Measurements from ENCODE around the gene COA8.
A peak's percentile ranks its signal among the peaks of the same experiment; 100 is the strongest.

The COA8 gene

DNA sequence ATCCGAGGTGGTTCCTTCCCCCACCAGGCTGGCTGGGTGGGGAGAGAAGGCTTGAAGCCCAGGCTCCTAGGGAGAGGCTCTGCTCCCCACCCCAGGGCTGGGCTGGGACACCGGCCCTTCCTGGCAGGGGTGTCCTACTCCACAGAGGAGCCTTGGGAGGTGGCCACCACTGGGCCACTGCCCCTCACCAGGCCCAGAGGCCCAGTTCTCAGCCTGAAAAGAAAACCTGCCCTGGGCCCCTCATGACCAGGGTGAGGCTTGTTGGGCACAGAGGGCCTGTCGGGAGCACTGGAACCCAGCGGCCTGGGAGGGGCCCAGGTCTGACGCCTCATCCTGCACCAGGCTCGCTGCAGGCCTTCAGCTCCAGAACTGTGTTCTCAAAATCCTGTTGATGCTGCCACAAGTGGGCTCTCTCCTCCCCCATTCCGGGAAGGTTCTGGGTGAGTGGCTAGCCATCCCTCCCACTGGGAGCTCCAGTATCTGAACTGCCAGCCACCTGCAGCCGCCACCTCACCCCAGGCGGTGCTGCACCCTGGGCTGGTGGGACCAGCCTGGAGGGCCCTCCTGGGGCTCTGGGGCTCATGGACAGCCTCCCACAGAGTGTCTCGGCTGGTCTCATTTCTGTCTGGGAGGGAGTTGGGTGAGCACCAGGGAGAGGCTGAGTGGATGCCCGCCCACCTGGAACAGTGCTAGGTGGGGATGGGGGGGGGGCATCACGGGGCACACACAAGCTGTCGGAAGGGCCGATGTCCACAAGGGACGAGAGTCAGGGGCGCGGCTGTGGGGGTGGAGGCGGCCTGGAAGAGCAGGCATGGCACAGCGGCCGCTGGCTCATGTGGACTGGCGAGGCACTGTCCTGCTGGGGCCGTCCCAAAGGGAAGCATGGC lies 12.1 kb upstream of the COA8 start:
- DNase-seq (ENCODE audit: low read depth in 1 of 2, low spot score in 1 of 2), result no peak
- in situ Hi-C loops (cut with HindIII; ENCODE audit: low pct_unique_long_range_greater_than_20kb, low sequenced_read_pairs), result no loop called here
- no peak for TF ChIP-seq JUND (IDR thresholded peaks at IDR 0.05; ENCODE audit: low read depth)

DNA sequence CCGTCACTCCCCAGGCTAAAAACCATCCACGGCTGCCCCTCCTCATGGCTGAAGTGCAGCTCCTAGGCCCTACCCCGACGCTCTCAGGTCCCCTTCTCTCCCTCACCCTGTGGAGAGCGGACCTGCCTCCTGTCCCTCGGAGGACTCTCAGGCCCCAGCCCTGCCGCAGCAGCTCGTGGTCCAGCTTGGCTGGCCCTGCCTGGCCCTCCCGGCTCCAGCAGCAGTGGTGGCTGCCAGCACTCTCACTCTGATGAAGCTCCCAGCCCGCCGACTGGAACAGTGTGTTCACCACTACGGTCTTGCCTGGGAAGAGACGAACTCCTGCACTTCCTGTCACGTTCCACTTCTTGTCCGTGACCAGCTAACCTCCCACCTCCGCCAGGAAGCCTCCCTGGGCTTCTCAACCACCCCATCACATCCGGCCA lies 11.4 kb upstream of the COA8 start:
- TF ChIP-seq JUND (IDR thresholded peaks at IDR 0.05; ENCODE audit: low read depth), result no peak
- DNase-seq (ENCODE audit: low read depth in 1 of 2, low spot score in 1 of 2), result no peak
- in situ Hi-C loops (cut with HindIII; ENCODE audit: low pct_unique_long_range_greater_than_20kb, low sequenced_read_pairs), result no loop called here

DNA sequence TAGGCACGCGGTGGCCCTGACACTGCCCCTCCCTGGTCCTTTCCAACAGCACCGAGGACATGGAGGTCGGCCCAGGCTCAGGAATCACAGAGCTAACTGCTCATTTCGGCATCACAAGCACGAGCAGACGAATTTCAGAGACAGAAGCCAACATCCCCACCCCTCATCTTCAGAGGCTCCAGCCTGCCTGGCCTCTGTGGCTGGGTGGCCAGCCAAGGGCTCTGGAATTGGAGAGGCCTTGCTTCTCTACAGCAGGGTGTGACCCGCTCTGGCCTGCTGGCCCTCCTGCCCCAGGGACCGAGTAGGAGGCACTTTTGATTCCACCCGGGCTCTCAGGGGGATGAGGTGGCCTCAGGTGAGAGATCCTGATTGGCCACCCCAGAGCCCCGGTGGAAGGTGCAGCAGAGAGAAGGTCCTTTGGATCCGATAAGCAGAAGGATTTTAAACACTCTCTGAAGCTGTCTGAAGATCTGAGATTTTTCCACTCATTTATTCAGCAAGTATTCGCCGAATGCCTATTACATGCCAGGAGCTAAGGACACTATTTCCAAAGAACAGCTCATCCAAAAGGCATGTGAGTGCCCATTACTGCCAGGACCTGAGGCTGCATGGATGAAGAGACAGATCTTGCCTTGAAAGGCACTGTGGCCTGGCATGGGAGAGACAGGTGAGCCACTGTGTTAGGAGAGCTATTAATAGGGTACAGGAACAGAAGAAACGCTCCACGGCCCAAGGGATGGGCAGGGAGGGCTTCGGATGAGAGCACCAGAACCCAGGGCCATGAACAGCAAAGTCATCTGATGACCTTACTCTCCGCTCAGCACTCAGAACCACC lies 10.5 kb upstream of the COA8 start:
- TF ChIP-seq JUND (IDR thresholded peaks at IDR 0.05; ENCODE audit: low read depth), result no peak; the same call in 1 of the 2 replicates
- in situ Hi-C loops (cut with HindIII; ENCODE audit: low pct_unique_long_range_greater_than_20kb, low sequenced_read_pairs), result no loop called here
- peak; percentile 58 to 78 for DNase-seq (ENCODE audit: low read depth in 1 of 2, low spot score in 1 of 2)

DNA sequence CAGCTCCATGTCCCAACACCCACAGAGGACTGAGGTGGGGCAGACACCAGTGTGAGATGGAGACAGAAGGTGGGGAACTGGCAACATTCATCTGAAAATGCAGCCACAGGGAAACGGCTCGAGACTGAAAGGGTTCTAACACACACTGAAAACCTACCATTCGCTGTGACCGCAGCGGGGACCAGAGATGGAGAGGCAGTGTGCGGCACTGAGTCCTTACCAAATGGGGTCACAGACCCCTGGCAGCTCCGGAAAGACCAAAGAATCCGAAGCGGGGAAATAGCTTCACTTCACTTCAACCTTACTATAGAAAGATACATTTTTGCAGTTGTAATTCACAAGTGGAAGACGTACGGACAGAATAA lies 9.9 kb upstream of the COA8 start:
- in situ Hi-C loops (cut with HindIII; ENCODE audit: low pct_unique_long_range_greater_than_20kb, low sequenced_read_pairs), result no loop called here
- no peak for TF ChIP-seq JUND (IDR thresholded peaks at IDR 0.05; ENCODE audit: low read depth)
- no peak for DNase-seq (ENCODE audit: low read depth in 1 of 2, low spot score in 1 of 2)

DNA sequence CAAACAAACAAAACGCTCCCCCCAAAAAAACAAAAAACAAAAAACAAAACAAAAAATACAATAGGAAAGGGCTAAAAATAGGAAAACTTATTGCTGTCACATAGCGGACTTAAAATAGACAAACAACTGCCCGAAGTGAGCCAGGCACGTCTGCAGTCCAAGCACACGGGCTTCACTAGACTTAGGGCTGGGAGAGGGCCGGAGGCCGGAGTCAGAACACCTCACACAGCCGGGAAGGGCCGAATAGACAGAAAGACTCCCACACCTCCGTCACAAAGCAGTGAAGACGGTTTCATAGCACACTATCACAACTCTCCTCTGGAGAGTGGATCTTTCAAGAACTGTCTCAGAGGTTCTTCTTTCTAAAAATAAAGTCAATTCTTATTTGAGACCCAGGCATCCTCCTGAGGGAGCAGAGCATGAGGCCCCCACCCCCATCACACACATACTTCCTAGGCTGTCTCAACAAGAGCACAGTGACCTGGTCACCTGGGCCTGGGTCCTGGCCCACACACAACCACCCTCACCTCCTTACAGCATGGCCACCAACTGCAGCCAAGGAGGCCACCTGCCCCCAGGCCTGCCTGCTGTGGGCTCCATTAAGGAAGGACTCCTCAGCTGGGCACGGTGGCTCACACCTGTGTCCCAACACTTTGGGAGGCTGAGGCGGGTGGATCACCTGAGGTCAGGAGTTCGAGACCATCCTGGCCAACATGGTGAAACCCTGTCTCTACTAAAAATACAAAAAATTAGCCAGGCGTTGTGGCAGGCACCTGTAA lies 7.0 kb upstream of the COA8 start:
- in situ Hi-C loops (cut with HindIII; ENCODE audit: low pct_unique_long_range_greater_than_20kb, low sequenced_read_pairs), result no loop called here
- DNase-seq (ENCODE audit: low read depth in 1 of 2, low spot score in 1 of 2), result no peak
- TF ChIP-seq JUND (IDR thresholded peaks at IDR 0.05; ENCODE audit: low read depth), result no peak

DNA sequence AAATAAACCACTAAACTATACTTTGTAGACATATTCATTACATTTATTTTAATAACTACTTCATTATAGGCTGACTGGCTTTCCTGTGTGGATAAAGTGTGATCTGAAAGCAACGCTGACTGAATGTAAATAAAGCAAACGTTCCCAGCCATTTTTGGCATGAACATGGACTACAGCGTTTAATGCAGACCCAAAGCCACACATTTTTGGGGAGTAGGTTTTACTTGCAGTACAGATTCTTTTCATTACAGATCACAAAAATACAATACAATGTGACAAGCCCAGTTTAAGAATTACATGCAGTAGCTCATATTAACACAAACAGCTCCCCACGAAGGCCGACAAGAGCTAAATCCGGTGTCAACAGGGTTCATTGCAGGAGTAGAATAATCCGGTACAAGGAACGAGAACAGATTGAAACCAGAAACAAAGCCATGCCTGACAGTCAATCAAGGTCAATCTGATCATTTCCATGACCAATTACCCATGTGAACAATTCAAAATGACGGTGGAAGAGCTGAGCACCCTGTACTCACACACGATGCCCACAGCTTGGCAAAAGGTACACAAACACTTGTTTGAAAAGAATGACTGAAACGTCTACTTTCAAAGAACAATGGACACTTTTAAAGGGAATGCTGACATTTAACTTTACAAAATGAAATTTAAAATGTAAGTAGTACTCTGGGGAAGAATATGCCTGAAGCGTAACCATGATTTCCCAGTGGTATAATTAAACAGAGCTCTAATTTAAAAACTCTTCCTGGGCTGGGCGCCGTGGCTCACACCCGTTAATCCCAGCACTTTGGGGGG lies 5.6 kb upstream of the COA8 start:
- no peak for TF ChIP-seq JUND (IDR thresholded peaks at IDR 0.05; ENCODE audit: low read depth)
- in situ Hi-C loops (cut with HindIII; ENCODE audit: low pct_unique_long_range_greater_than_20kb, low sequenced_read_pairs), result no loop called here
- DNase-seq (ENCODE audit: low read depth in 1 of 2, low spot score in 1 of 2), result no peak

DNA sequence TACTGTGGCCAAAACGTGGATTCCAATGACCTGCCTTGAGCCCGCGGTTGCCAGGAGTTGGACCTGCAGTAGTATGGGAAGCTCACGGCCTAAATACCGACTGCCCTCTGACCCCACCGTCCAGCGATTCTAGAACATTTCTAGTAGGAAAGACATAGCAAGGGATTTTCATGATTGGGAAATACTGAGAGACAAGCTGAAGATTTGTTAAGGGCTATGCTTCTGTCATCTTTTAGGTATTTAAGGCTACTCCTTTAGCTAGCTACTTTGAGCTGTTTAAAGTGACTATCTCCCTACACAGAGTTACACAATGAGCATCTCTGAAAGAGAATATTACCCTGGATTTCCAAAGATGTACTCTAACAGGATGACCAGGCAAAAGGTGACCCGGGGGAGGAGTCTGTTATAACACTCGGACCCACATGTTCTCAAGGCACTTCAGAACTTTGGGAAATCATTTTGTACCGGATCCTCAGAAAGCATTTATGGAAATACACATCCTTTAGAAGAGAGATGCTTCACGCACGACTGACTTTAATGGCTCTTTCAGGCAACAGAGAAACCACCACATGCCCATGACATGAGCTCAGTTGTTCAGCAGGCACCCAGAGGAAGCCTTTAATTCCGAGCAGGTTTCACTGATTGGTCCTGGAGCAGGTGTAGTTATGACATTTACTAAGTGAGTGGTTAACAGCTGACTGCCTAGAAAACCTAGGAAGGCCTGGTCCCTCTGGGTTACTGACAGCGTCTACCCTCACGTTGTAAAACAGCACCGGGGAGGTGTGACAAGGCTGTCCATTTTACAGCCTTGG lies 4.5 kb upstream of the COA8 start:
- in situ Hi-C loops (cut with HindIII; ENCODE audit: low pct_unique_long_range_greater_than_20kb, low sequenced_read_pairs), result no loop called here
- no peak for DNase-seq (ENCODE audit: low read depth in 1 of 2, low spot score in 1 of 2)
- TF ChIP-seq JUND (IDR thresholded peaks at IDR 0.05; ENCODE audit: low read depth), result no peak

DNA sequence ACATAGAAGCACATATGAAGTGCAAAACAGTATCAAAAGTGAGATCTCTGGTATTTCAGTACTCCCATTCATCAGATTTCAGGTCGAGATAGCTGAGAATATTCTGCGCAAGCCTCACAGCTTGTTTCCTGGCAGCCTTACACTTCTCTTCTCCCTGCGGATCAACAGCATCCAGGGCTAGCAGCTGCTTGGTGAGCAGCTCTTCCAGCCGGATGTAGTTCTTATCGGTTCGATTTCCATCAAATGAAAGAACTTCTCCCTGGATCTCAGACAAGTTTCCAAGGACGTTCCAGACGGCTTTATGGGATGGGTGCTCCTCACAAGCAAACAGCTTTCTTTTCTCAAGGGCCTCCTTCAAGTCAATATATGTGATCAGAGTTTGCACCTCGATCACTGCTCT lies 3.0 kb upstream of the COA8 start:
- in situ Hi-C loops (cut with HindIII; ENCODE audit: low pct_unique_long_range_greater_than_20kb, low sequenced_read_pairs), result no loop called here
- TF ChIP-seq JUND (IDR thresholded peaks at IDR 0.05; ENCODE audit: low read depth), result no peak
- no peak for DNase-seq (ENCODE audit: low read depth in 1 of 2, low spot score in 1 of 2)

DNA sequence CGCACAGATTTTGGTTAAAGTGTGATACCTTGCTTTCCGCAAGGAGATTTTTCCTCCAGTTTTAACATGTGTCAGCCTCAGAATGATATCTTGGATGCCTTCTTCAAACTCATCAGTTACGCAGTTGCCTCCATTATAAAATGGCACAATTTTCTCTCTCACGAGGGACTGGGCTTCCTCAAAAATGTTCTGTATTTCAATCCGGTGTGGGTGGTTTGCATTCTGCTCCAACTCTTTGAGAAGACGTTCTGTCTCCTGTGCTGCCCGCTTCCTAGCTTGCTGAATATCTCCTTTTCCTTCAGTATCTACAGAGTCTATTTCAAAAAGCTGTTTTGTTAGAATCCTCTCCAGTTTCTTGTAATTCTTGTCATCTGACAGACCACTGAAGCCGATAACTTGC lies 2.1 kb upstream of the COA8 start:
- in situ Hi-C loops (cut with HindIII; ENCODE audit: low pct_unique_long_range_greater_than_20kb, low sequenced_read_pairs), result no loop called here
- no peak for DNase-seq (ENCODE audit: low read depth in 1 of 2, low spot score in 1 of 2)
- TF ChIP-seq JUND (IDR thresholded peaks at IDR 0.05; ENCODE audit: low read depth), result no peak

DNA sequence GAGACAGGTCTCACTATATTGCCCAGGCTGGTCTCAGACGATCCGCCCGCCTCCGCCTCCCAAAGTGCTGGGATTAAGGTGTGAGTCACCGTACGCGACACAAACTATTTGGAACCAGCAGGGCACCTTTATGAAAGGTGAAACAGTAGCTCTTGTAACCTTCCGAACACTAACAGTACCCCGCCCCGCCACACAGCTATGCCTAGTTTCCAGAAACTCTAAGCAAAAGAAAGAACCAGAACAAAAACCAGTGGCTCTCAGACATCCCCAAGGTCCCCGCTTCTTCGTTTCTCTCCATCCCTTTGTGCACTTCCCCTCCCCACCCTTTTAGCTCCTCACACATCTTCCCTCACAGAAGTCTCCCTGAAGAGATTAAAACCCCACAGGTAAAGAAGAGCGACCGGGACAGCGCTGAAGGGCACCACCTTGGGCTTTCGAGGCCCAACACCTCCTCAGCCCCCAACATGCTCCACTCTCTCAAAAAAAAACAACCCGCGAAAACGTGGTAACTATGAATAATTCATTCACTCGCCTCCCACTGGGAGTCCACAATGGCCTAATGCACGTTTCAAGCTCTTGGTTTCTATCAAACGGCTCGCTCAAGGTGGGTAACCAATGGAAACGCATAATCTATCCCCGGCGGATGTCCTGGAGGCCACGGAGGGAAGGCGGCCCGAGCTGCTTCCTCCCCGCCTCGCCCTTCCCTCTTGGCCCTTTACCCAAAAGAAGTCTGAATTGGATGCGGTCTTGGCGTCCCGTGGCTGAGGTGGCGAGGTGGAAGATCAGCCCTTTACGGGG lies 1.2 kb upstream of the COA8 start:
- in situ Hi-C loops (cut with HindIII; ENCODE audit: low pct_unique_long_range_greater_than_20kb, low sequenced_read_pairs), result no loop called here
- TF ChIP-seq JUND (IDR thresholded peaks at IDR 0.05; ENCODE audit: low read depth), result no peak
- DNase-seq (ENCODE audit: low read depth in 1 of 2, low spot score in 1 of 2), result peak in 1 of 2 experiments; percentile 55

DNA sequence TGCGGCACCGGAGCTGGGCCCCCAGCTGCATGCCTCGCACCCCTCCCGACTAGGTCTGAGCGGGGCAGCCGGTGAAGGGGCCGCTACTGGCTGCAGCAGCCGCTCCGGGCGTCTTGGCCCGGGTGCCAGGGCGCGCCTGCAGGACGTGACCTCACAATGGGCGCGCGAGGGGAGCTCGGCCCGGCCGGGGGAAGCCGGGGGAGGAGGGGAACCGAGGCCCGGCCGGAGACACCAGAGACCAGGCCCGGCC lies 656 bp upstream of the COA8 start:
- no peak for TF ChIP-seq JUND (IDR thresholded peaks at IDR 0.05; ENCODE audit: low read depth)
- no peak for DNase-seq (ENCODE audit: low read depth in 1 of 2, low spot score in 1 of 2)

More for the DNA sequence above, 656 bp upstream of the COA8 start:
- in situ Hi-C loops (cut with HindIII; ENCODE audit: low pct_unique_long_range_greater_than_20kb, low sequenced_read_pairs), result no loop called here
